ENCODE data around the gene FUT9.

GRCh38 chr6:95978230-95978629 is 37.5 kb upstream of the FUT9 start:
- TF ChIP-seq CTCF (IDR thresholded peaks at IDR 0.05; ENCODE audit: low read depth, low read length, poor library complexity, severe bottlenecking) (no peak), EZH2phosphoT487 (IDR thresholded peaks at IDR 0.05; ENCODE audit: borderline replicate concordance, low read length) (no peak)

All from DOHH2 (cell line).